GM23248 (cell line): ENCODE data around the gene MRPL37. TPM values are rescaled to one million over a fixed set of nuclear protein-coding genes. Genes with fewer than 3 reads are reported as not detected.

ENCODE experiments used
- DNase-seq: peaks from one replicate; pipeline ENCODE4 v3.0.0-alpha.2; 2015
- H2AFZ ChIP-seq: fragments of 200-600 bp; sonication (generic); 2 replicates; pipeline ENCODE4 v1.6.1; 2016; ENCODE audit warnings: antibody characterized with exemption
- H3F3A ChIP-seq: fragments of 200-600 bp; sonication (generic); 2 replicates; pipeline ENCODE4 v1.6.1; 2016; ENCODE audit warnings: mild to moderate bottlenecking, antibody characterized with exemption, mixed run types; ENCODE audit not compliant: insufficient read depth
- H3K27ac ChIP-seq: fragments of 200-600 bp; sonication (generic); 2 replicates; pipeline ENCODE4 v1.5.1; 2016; ENCODE audit warnings: mild to moderate bottlenecking
- H3K27me3 ChIP-seq: fragments of 200-600 bp; sonication (generic); replicated peaks from 2 replicates; pipeline ENCODE4 v1.6.1; 2016; ENCODE audit warnings: mild to moderate bottlenecking; ENCODE audit not compliant: insufficient read depth
- H3K36me3 ChIP-seq: fragments of 200-600 bp; sonication (generic); 2 replicates; pipeline ENCODE4 v1.6.1; 2016; ENCODE audit warnings: low read depth, mild to moderate bottlenecking
- H3K4me1 ChIP-seq: fragments of 200-600 bp; sonication (generic); 2 replicates; pipeline ENCODE4 v1.6.1; 2016; ENCODE audit warnings: mild to moderate bottlenecking; ENCODE audit not compliant: insufficient read depth
- H3K4me2 ChIP-seq: fragments of 200-600 bp; sonication (generic); one replicate; pipeline ENCODE4 v1.6.1; 2016; ENCODE audit warnings: mild to moderate bottlenecking; ENCODE audit not compliant: unreplicated experiment
- H3K4me3 ChIP-seq: fragments of 200-600 bp; sonication (generic); 2 replicates; pipeline ENCODE4 v1.5.1; 2016; ENCODE audit warnings: mild to moderate bottlenecking
- H3K79me2 ChIP-seq: fragments of 200-600 bp; sonication (generic); 2 replicates; pipeline ENCODE4 v1.6.1; 2016; ENCODE audit warnings: mild to moderate bottlenecking; ENCODE audit not compliant: insufficient read depth
- H3K9ac ChIP-seq: fragments of 200-600 bp; sonication (generic); 2 replicates; pipeline ENCODE4 v1.6.1; 2016; ENCODE audit warnings: mild to moderate bottlenecking
- H3K9me2 ChIP-seq: fragments of 200-600 bp; sonication (generic); 2 replicates; pipeline ENCODE4 v1.6.1; 2016; ENCODE audit warnings: mixed run types, mild to moderate bottlenecking, moderate library complexity; ENCODE audit not compliant: insufficient read depth
- H3K9me3 ChIP-seq: fragments of 200-600 bp; sonication (generic); one replicate; pipeline ENCODE4 v1.6.1; 2017; ENCODE audit warnings: low read depth
- H4K20me1 ChIP-seq: fragments of 200-600 bp; sonication (generic); 2 replicates; pipeline ENCODE4 v1.6.0; 2016; ENCODE audit not compliant: insufficient read depth
- EZH2 ChIP-seq: fragments of 200-600 bp; sonication (generic); IDR thresholded peaks from 2 replicates; pipeline ENCODE4 v1.6.1; 2018; ENCODE audit warnings: antibody characterized with exemption, mild to moderate bottlenecking; ENCODE audit not compliant: insufficient read depth, poor library complexity, severe bottlenecking
- EZH2phosphoT487 ChIP-seq: fragments of 200-600 bp; sonication (generic); IDR thresholded peaks from 2 replicates; pipeline ENCODE4 v1.6.1; 2018; ENCODE audit warnings: antibody characterized with exemption, moderate library complexity, mild to moderate bottlenecking, low read depth; ENCODE audit not compliant: insufficient read depth
- WGBS, 2 experiments: methylation state at CpG; one replicate each; pipeline ENCODE4 v1.1.6; 2015 to 2017; ENCODE audit warnings: low lambda C conversion rate in 2 of 2, low coverage in 1 of 2; ENCODE audit errors: missing lambda C conversion rate in 2 of 2; 5-methylcytosine and 5-hydroxymethylcytosine counted together
- in situ Hi-C: fragments of 300-500 bp; cut with MboI; formaldehyde crosslinking; loops from 2 replicates; pipeline ENCODE4 v1.15.0; 2020
- polyA plus RNA-seq: library from polyadenylated mRNA; unstranded; fragments of >200 nt; fragmentation: Nextera tagmentation; extraction: Ambion mirVana; gene quantifications from 2 replicates; pipeline ENCODE4 v1.2.1, GENCODE V29; 2016
- total RNA-seq: library from RNA; depleted of rRNA; stranded (reverse); fragments of >200 nt; shearing (Covaris generic); gene quantifications from 2 replicates; pipeline ENCODE4 v1.2.3, GENCODE V29; 2014

Gene MRPL37
- total and polyA plus RNA-seq, 2 experiments from 2014 or later, result 91.3 to 113 TPM

DNA sequence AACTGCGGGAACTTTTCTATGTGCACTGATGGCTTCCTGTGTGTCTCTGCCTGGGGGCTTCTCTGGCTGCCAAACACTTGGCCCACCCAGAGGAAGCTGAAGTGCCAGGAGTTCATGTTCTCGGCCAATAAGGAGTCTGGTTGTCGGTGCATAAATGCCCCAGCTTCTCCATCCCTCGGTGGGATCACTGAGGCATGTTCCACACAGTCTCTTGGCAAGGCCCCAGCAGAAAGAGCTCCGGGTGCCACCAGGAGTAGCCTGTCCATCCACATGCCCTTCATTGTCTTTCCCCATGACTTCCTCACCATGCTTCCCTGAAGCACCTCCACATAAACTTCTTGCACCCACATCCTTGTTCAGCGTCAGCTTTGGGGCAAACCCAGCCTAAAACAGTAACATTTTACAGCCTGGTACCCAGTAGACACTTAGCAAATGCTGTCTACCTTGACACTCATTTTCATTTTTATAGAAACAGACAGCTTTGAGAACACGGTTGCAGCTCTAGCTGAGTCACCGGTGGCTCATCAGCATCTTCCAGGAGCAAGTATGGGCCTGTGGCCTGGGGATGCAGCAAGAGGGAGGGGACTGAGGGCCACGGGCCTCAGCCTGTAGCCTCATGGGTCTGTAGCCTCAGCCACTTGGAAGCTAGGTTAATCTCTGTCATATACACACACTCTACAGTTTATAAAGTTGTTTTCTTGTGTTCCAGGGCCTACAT lies 32.4 kb upstream of the MRPL37 start:
- Histone ChIP-seq H3K9me2 (no peaks in the 10 kb centered on the region), H3K79me2 (no peaks in the 10 kb centered on the region), H3K4me2 (no peak overlapping the region), H2AFZ (no peak overlapping the region), H3K9ac (no peak overlapping the region), H3K4me3 (no peak overlapping the region), H4K20me1 (no peaks in the 10 kb centered on the region), H3K27me3 (no peaks in the 10 kb centered on the region), H3K36me3 (no peaks in the 10 kb centered on the region), H3K9me3 (no peaks in the 10 kb centered on the region), H3K4me1 (no peaks in the 10 kb centered on the region), H3F3A (peaks cover 9% of the 10 kb centered on the region; the same call in 1 of the 2 replicates), H3K27ac (no peak overlapping the region)
- WGBS, 2 experiments, result 63 to 65% methylated on average over 9 of the region's 9 CpGs
- in situ Hi-C loops, result no loop called here
- DNase-seq, result peak; percentile 71
- TF ChIP-seq EZH2phosphoT487, result no peak
- TF ChIP-seq EZH2, result no peak

DNA sequence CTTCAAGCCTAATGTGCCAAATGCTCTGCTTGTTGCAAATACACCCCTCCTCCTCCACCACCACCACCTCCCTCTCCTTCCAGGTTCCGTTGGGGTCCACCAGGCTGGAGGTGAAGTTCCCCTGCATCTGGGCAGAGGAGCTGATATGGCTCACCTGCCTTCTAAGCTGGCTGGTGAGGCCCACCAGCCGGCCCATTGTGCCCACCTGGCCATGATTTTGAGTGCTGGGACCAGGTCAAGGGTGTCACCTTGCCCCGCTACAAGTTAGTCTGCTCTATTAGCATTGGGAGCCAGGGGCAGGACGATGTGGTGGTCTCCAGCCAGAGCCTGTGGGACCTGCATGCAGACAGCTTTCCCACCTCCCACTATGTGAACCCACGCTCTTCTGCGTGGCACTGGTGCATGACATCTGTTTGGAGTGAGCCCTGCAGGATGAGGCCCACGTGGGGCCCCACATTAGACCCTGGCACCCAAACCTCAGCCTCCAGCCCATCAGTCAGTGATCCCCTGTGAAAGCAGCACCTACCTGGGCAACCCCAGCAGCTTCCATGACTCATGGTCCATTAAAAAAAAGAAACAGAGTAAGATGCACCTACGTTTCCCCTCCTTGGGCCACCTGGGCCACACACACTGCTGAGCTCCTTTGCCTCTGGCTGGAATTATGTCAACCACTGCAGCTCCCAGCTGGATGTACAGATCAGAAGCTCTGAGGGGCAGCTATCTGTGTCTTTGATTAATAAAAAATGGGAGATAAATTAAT lies 31.6 kb upstream of the MRPL37 start:
- Histone ChIP-seq H3K4me1 (no peaks in the 10 kb centered on the region), H3K27ac (no peak overlapping the region), H3K36me3 (no peaks in the 10 kb centered on the region), H3K27me3 (no peaks in the 10 kb centered on the region), H3K4me3 (no peak overlapping the region), H3K9ac (no peak overlapping the region), H4K20me1 (no peaks in the 10 kb centered on the region), H3K9me3 (no peaks in the 10 kb centered on the region), H3F3A (peaks cover 9% of the 10 kb centered on the region; the same call in 1 of the 2 replicates), H2AFZ (no peak overlapping the region), H3K4me2 (no peak overlapping the region), H3K79me2 (no peaks in the 10 kb centered on the region), H3K9me2 (no peaks in the 10 kb centered on the region)
- 75 to 83% methylated on average over 8 of the region's 8 CpGs for WGBS, 2 experiments
- TF ChIP-seq EZH2, result no peak
- TF ChIP-seq EZH2phosphoT487, result no peak
- in situ Hi-C loops, result no loop called here
- no peak for DNase-seq

GRCh38 chr1:54169068-54169467 lies 30.9 kb upstream of the MRPL37 start:
- no peak overlapping the region for H3K4me2 ChIP-seq
- no peak for DNase-seq
- H3K4me3 ChIP-seq, result no peak overlapping the region
- in situ Hi-C loops, result no loop called here
- no peaks in the 10 kb centered on the region for H3K27me3 ChIP-seq
- peaks cover 9% of the 10 kb centered on the region; the same call in 1 of the 2 replicates for H3F3A ChIP-seq
- TF ChIP-seq EZH2, result no peak
- TF ChIP-seq EZH2phosphoT487, result no peak
- H3K9me3 ChIP-seq, result no peaks in the 10 kb centered on the region
- no peaks in the 10 kb centered on the region for H4K20me1 ChIP-seq
- no peaks in the 10 kb centered on the region for H3K4me1 ChIP-seq
- 65 to 70% methylated on average over 3 of the region's 3 CpGs for WGBS, 2 experiments
- H3K36me3 ChIP-seq, result no peaks in the 10 kb centered on the region
- H3K27ac ChIP-seq, result no peak overlapping the region
- H3K9me2 ChIP-seq, result no peaks in the 10 kb centered on the region
- no peak overlapping the region for H2AFZ ChIP-seq
- no peak overlapping the region for H3K9ac ChIP-seq
- no peaks in the 10 kb centered on the region for H3K79me2 ChIP-seq

- peaks cover 9% of the 10 kb centered on the region; the same call in 1 of the 2 replicates for H3F3A ChIP-seq
- no peak overlapping the region for H3K4me2 ChIP-seq
- no peak overlapping the region for H3K9ac ChIP-seq
- in situ Hi-C loops, result no loop called here
- no peak for DNase-seq
- no peaks in the 10 kb centered on the region for H3K36me3 ChIP-seq
- no peak overlapping the region for H3K4me3 ChIP-seq
- H3K79me2 ChIP-seq, result no peaks in the 10 kb centered on the region
- no peaks in the 10 kb centered on the region for H3K4me1 ChIP-seq
- H2AFZ ChIP-seq, result no peak overlapping the region
- H3K9me3 ChIP-seq, result no peaks in the 10 kb centered on the region
- 71 to 80% methylated on average over 8 of the region's 8 CpGs for WGBS, 2 experiments
- TF ChIP-seq EZH2phosphoT487, result no peak
- no peak for TF ChIP-seq EZH2
- H3K27ac ChIP-seq, result no peak overlapping the region
- H3K27me3 ChIP-seq, result no peaks in the 10 kb centered on the region
- H4K20me1 ChIP-seq, result no peaks in the 10 kb centered on the region
- no peaks in the 10 kb centered on the region for H3K9me2 ChIP-seq
These were observed 29.0 kb upstream of the MRPL37 start for GRCh38 chr1:54171016-54171415.
